Measurements from ENCODE around the gene BPIFB6. TPM values are rescaled to one million over a fixed set of nuclear protein-coding genes. Genes with fewer than 3 reads are reported as not detected.
"Not testable (repeated sequence)": the region's sequence is repeated elsewhere in the genome, so short reads cannot be mapped to it uniquely, and the experiment has no call there.

Gene BPIFB6
- total RNA-seq, 2 donors from 2014 or later = not detected

- no peak for ATAC-seq
- Mint-ChIP-seq H3K27ac (no peak overlapping the region), H3K36me3 (no peaks in the 10 kb centered on the region), H3K9me3 (peaks cover 4 to 14% of the 10 kb centered on the region in 2 donors)
- DNase-seq (ENCODE audit: low spot score in 2 of 2) = no peak
Measured at GRCh38 chr20:33034115-33034514, 2.7 kb downstream of the BPIFB6 start.

GRCh38 chr20:33034901-33035492 lies 3.5 kb downstream of the BPIFB6 start:
- no peak overlapping the region for H3K27ac Mint-ChIP-seq
- H3K36me3 Mint-ChIP-seq = no peaks in the 10 kb centered on the region
- DNase-seq (ENCODE audit: low spot score in 2 of 2) = no peak
- no peak for ATAC-seq
- H3K9me3 Mint-ChIP-seq = peaks cover 4 to 14% of the 10 kb centered on the region in 2 donors

- Mint-ChIP-seq H3K27ac (no peak overlapping the region), H3K36me3 (no peaks in the 10 kb centered on the region), H3K9me3 (peaks cover 4 to 14% of the 10 kb centered on the region in 2 donors)
- no peak for DNase-seq (ENCODE audit: low spot score in 2 of 2)
- no peak for ATAC-seq
Measured at GRCh38 chr20:33037456-33037855, 6.0 kb downstream of the BPIFB6 start.

GRCh38 chr20:33038243-33038642 lies 6.8 kb downstream of the BPIFB6 start:
- ATAC-seq = no peak
- DNase-seq (ENCODE audit: low spot score in 2 of 2) = no peak
- Mint-ChIP-seq H3K9me3 (peaks cover 2 to 12% of the 10 kb centered on the region in 2 donors), H3K36me3 (no peaks in the 10 kb centered on the region), H3K27ac (no peak overlapping the region)

- Mint-ChIP-seq H3K36me3 (peaks cover 6 to 12% of the 10 kb centered on the region in 2 donors), H3K9me3 (peaks cover 12 to 22% of the 10 kb centered on the region in 2 donors), H3K27ac (no peak overlapping the region)
- ATAC-seq (no peak), DNase-seq (ENCODE audit: low spot score in 2 of 2) (no peak)
Measured at GRCh38 chr20:33042430-33042829, 11.0 kb downstream of the BPIFB6 start.

- Mint-ChIP-seq H3K9me3 (peaks cover 12 to 17% of the 10 kb centered on the region in 2 donors), H3K36me3 (peaks cover 6 to 12% of the 10 kb centered on the region in 2 donors), H3K27ac (no peak overlapping the region)
- no peak for DNase-seq (ENCODE audit: low spot score in 2 of 2)
- no peak for ATAC-seq
Measured at GRCh38 chr20:33042983-33043730, 11.7 kb downstream of the BPIFB6 start.

- peaks cover 12% of the 10 kb centered on the region in 2 donors for H3K9me3 Mint-ChIP-seq
- ATAC-seq = no peak
Measured at GRCh38 chr20:33043731-33044181, 12.3 kb downstream of the BPIFB6 start.

GRCh38 chr20:33045129-33045721 lies 13.8 kb downstream of the BPIFB6 start:
- DNase-seq (ENCODE audit: low spot score in 2 of 2); H3K27ac Mint-ChIP-seq; ATAC-seq: not testable (repeated sequence)
- peaks cover 12% of the 10 kb centered on the region in 2 donors for H3K9me3 Mint-ChIP-seq
- H3K36me3 Mint-ChIP-seq = peaks cover 6 to 12% of the 10 kb centered on the region in 2 donors

More at GRCh38 chr20:33043731-33044181, 12.3 kb downstream of the BPIFB6 start:
- Mint-ChIP-seq H3K36me3 (peaks cover 6 to 12% of the 10 kb centered on the region in 2 donors), H3K27ac (no peak overlapping the region)
- no peak for DNase-seq (ENCODE audit: low spot score in 2 of 2)

GRCh38 chr20:33046412-33046811 lies 15.0 kb downstream of the BPIFB6 start:
- ATAC-seq (no peak), DNase-seq (ENCODE audit: low spot score in 2 of 2) (no peak)
- Mint-ChIP-seq H3K9me3 (peaks cover 12% of the 10 kb centered on the region in 2 donors), H3K27ac (no peak overlapping the region), H3K36me3 (peaks cover 6 to 12% of the 10 kb centered on the region in 2 donors)

GRCh38 chr20:33051333-33051732 lies 19.9 kb downstream of the BPIFB6 start:
- ATAC-seq (no peak), DNase-seq (ENCODE audit: low spot score in 2 of 2) (no peak)
- Mint-ChIP-seq H3K36me3 (no peaks in the 10 kb centered on the region), H3K9me3 (no peaks in the 10 kb centered on the region), H3K27ac (no peak overlapping the region)

GRCh38 chr20:33053291-33054106 lies 22.1 kb downstream of the BPIFB6 start, which contains the start of gene BPIFB3:
TSS of gene BPIFB3 (plus strand) at chr20:33053903. CDS start at chr20:33055436, 1,533 bp downstream.
- Mint-ChIP-seq H3K9me3 (no peaks in the 10 kb centered on the region), H3K36me3 (no peaks in the 10 kb centered on the region), H3K27ac (peak within 1 kb of the TSS in 1 of 2 donors; percentile 37)
- ATAC-seq (no peak), DNase-seq (ENCODE audit: low spot score in 2 of 2) (no peak)

- no peaks in the 10 kb centered on the region for H3K9me3 Mint-ChIP-seq
- DNase-seq (ENCODE audit: low spot score in 2 of 2) = no peak
- peak overlapping the region in 1 of 2 donors; percentile 37 for H3K27ac Mint-ChIP-seq
- no peaks in the 10 kb centered on the region for H3K36me3 Mint-ChIP-seq
- no peak for ATAC-seq
Measured at GRCh38 chr20:33054381-33054780, 22.9 kb downstream of the BPIFB6 start.

- Mint-ChIP-seq H3K27ac (no peak overlapping the region), H3K9me3 (no peaks in the 10 kb centered on the region), H3K36me3 (no peaks in the 10 kb centered on the region)
- ATAC-seq = no peak
- DNase-seq (ENCODE audit: low spot score in 2 of 2) = no peak
Measured at GRCh38 chr20:33054791-33055190, 23.3 kb downstream of the BPIFB6 start.

- Mint-ChIP-seq H3K27ac (no peak overlapping the region), H3K36me3 (no peaks in the 10 kb centered on the region), H3K9me3 (no peaks in the 10 kb centered on the region)
- ATAC-seq (no peak), DNase-seq (ENCODE audit: low spot score in 2 of 2) (no peak)
Measured at GRCh38 chr20:33059136-33059535, 27.7 kb downstream of the BPIFB6 start.

- H3K36me3 Mint-ChIP-seq = no peaks in the 10 kb centered on the region
- no peaks in the 10 kb centered on the region for H3K9me3 Mint-ChIP-seq
- no peak for ATAC-seq
- no peak for DNase-seq (ENCODE audit: low spot score in 2 of 2)
- no peak overlapping the region for H3K27ac Mint-ChIP-seq
Measured at GRCh38 chr20:33059741-33060390, 28.4 kb downstream of the BPIFB6 start.

- H3K36me3 Mint-ChIP-seq = no peaks in the 10 kb centered on the region
- ATAC-seq = no peak
- no peak overlapping the region for H3K27ac Mint-ChIP-seq
- no peak for DNase-seq (ENCODE audit: low spot score in 2 of 2)
- no peaks in the 10 kb centered on the region for H3K9me3 Mint-ChIP-seq
Measured at GRCh38 chr20:33061658-33062028, 30.2 kb downstream of the BPIFB6 start.
